B cell (primary cell): ENCODE data around the gene HTT. TPM values are rescaled to one million over a fixed set of nuclear protein-coding genes. Genes with fewer than 3 reads are reported as not detected.

Source experiments
- ATAC-seq: fragments of 200-7000 bp; cut with Tn5 transposase; one replicate; pipeline ENCODE4 v1.10.0; 2021; ENCODE audit warnings: low read depth, mild to moderate bottlenecking, moderate number of reproducible peaks, moderate library complexity
- CTCF ChIA-PET: fragments of 350-600 bp; sonication (Branson Sonifier 250); formaldehyde crosslinking; loops from one replicate; lab custom pipeline; 2021; ENCODE audit warnings: antibody characterized with exemption, inconsistent platforms; lab: Charles Lee
- POLR2A ChIA-PET: fragments of 350-600 bp; sonication (Branson Sonifier 250); formaldehyde crosslinking; loops from one replicate; lab custom pipeline; 2021; ENCODE audit warnings: antibody characterized with exemption; lab: Charles Lee
- DNase-seq: peaks from one replicate; pipeline ENCODE4 v3.0.0; 2013
- H2AFZ ChIP-seq: 2 replicates; pipeline ENCODE4 v1.6.1; 2012; ENCODE audit warnings: mild to moderate bottlenecking, low read depth, low read length; ENCODE audit not compliant: insufficient read depth, poor library complexity, severe bottlenecking
- H3K27ac ChIP-seq, 2 donors: 1 replicate in 1 of 2; 2 replicates in 1 of 2; pipeline ENCODE4 v1.5.1; 2012 to 2013; ENCODE audit warnings: low read length in 2 of 2, mild to moderate bottlenecking in 2 of 2, moderate library complexity in 1 of 2
- H3K27me3 ChIP-seq, 4 experiments: fragments of 200-600 bp in 1 of 4; sonication (generic) in 1 of 4; replicated peaks in 1 of 4; 1 replicate in 2 of 4; 2 replicates in 2 of 4; pipeline versions ENCODE4 v1.6.1 to v1.7.0; 2013 to 2016; ENCODE audit warnings: low read length in 3 of 4, mild to moderate bottlenecking in 2 of 4, mixed read lengths in 1 of 4, moderate library complexity in 1 of 4; ENCODE audit not compliant: insufficient read depth in 4 of 4, control insufficient read depth in 3 of 4; ENCODE audit errors: control extremely low read depth in 1 of 4
- H3K36me3 ChIP-seq, 2 experiments: replicated peaks in 1 of 2; 1 replicate in 1 of 2; 2 replicates in 1 of 2; pipeline versions ENCODE4 v1.6.1 to v1.7.1; 2013; ENCODE audit warnings: low read length in 1 of 2; ENCODE audit not compliant: insufficient read depth in 2 of 2, control insufficient read depth in 1 of 2; ENCODE audit errors: control extremely low read depth in 1 of 2, extremely low read depth in 1 of 2
- H3K4me1 ChIP-seq, 2 donors: fragments of 200-600 bp in 1 of 2; sonication (generic) in 1 of 2; 1 replicate in 1 of 2; 2 replicates in 1 of 2; pipeline versions ENCODE4 v1.5.1 to v1.6.1; 2013 to 2017; ENCODE audit warnings: low read length in 2 of 2; ENCODE audit not compliant: control insufficient read depth in 2 of 2, insufficient read depth in 2 of 2
- H3K4me2 ChIP-seq: replicated peaks from 2 replicates; pipeline ENCODE3; 2012; ENCODE audit warnings: mild to moderate bottlenecking, low read depth, low read length; ENCODE audit not compliant: poor library complexity, severe bottlenecking
- H3K4me3 ChIP-seq, 5 experiments: fragments of 200-600 bp in 1 of 5; sonication (generic) in 1 of 5; 1 replicate in 3 of 5; 2 replicates in 2 of 5; pipeline versions ENCODE4 v1.5.1 to v1.7.0; 2011 to 2016; ENCODE audit warnings: low read length in 4 of 5, mild to moderate bottlenecking in 4 of 5, low read depth in 2 of 5, control low read depth in 1 of 5, moderate library complexity in 1 of 5; ENCODE audit not compliant: insufficient read depth in 1 of 5; ENCODE audit errors: control extremely low read depth in 1 of 5, extremely low read depth in 1 of 5
- H3K79me2 ChIP-seq: fragments of 200-600 bp; sonication (generic); one replicate; pipeline ENCODE4 v1.6.0; 2016; ENCODE audit warnings: low read length; ENCODE audit not compliant: control insufficient read depth, insufficient read depth
- H3K9ac ChIP-seq: fragments of 200-600 bp; sonication (generic); 2 replicates; pipeline ENCODE4 v1.6.1; 2017; ENCODE audit warnings: mild to moderate bottlenecking, low read length, moderate library complexity
- H3K9me3 ChIP-seq, 3 donors: one replicate each; pipeline versions ENCODE4 v1.6.1 to v1.7.1; 2013; ENCODE audit warnings: low read length in 2 of 3; ENCODE audit not compliant: control insufficient read depth in 2 of 3, insufficient read depth in 1 of 3; ENCODE audit errors: control extremely low read depth in 1 of 3
- H4K20me1 ChIP-seq: 2 replicates; pipeline ENCODE4 v1.6.0; 2012; ENCODE audit warnings: mild to moderate bottlenecking, low read length; ENCODE audit not compliant: insufficient read depth, control insufficient read depth, poor library complexity, severe bottlenecking
- H3K27ac Mint-ChIP-seq: one replicate; pipeline ENCODE4 v1.8.0; 2021; ENCODE audit warnings: mixed read lengths
- H3K27me3 Mint-ChIP-seq: one replicate; pipeline ENCODE4 v1.8.0; 2021; ENCODE audit warnings: mixed read lengths
- H3K4me1 Mint-ChIP-seq: one replicate; pipeline ENCODE4 v1.8.0; 2021; ENCODE audit warnings: mixed read lengths
- H3K4me3 Mint-ChIP-seq: one replicate; pipeline ENCODE4 v1.8.0; 2021; ENCODE audit warnings: mixed read lengths
- H3K9me3 Mint-ChIP-seq: one replicate; pipeline ENCODE4 v1.8.0; 2022; ENCODE audit warnings: mixed read lengths; ENCODE audit not compliant: insufficient read depth
- EZH2 ChIP-seq: IDR thresholded peaks from 2 replicates; pipeline ENCODE4 v1.6.1; 2012; ENCODE audit warnings: borderline replicate concordance, low read depth, mild to moderate bottlenecking, moderate library complexity, low read length; ENCODE audit not compliant: insufficient read depth, poor library complexity, severe bottlenecking
- WGBS: methylation state at CpG from one replicate; pipeline ENCODE4 v1.1.5; 2013; ENCODE audit warnings: missing lambda C conversion rate; ENCODE audit not compliant: insufficient coverage; 5-methylcytosine and 5-hydroxymethylcytosine counted together
- intact Hi-C: fragments of 100-400 bp; cut with micrococcal nuclease; formaldehyde crosslinking; loops from one replicate; pipeline ENCODE4 v1.10.0; 2022
- polyA plus RNA-seq: library from polyadenylated mRNA; depleted of rRNA; stranded (reverse); fragments of >200 nt; gene quantifications from 2 replicates; pipeline ENCODE4 v1.2.3, GENCODE V29; 2012
- total RNA-seq, 2 donors: library from RNA; stranded (reverse); fragments of 120-200 nt in 1 of 2; gene quantifications; 1 replicate in 1 of 2; 2 replicates in 1 of 2; pipeline versions ENCODE4 v1.2.3 to v1.2.4, GENCODE V29; 2013 to 2022
- TF ChIP-seq, protein P1 (sequence below): fragments of 200-600 bp; IDR thresholded peaks from one replicate; pipeline ENCODE4 v1.8.0; 2022; ENCODE audit warnings: antibody characterized with exemption, mild to moderate bottlenecking

HTT gene
- total and polyA plus RNA-seq, 2 donors (not counting 1 experiment from before 2014, with no cell fraction given) = 52.8 to 195 TPM

DNA sequence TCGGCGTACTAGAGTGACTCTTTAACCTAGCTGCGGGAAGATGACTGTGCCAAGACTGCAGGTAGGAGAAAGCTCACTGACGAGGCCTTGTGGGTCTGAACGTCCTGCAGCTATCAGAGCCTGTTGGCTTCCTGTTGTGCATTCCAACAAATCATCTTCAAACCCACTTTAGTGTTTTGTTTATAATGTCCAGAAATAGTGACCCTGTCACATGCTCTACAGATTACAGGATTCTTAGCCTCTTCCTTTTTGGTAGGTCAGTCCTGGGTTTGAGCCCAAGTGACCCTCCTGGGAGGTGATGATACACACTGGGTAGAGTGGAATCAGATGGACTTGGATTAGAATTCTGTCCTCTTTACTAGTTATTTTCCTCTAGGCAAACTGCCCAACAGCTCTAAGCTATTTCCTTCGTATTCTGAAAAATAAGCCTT is 33.2 kb downstream of the HTT start:
- Mint-ChIP-seq H3K4me1 (peaks cover 8% of the 10 kb centered on the region), H3K27ac (no peak overlapping the region), H3K27me3 (no peaks in the 10 kb centered on the region), H3K4me3 (no peak overlapping the region), H3K9me3 (no peaks in the 10 kb centered on the region)
- H3K27me3 ChIP-seq = no peaks in the 10 kb centered on the region
- 100% methylated on average over 3 of the region's 6 CpGs for WGBS
- peaks cover 0 to 6% of the 10 kb centered on the region in 2 donors for H3K4me1 ChIP-seq
- no peak overlapping the region for H3K9ac ChIP-seq
- no peak overlapping the region for H3K27ac ChIP-seq
- peaks cover 30% of the 10 kb centered on the region for H3K79me2 ChIP-seq
- no peak overlapping the region for H3K4me3 ChIP-seq
- H3K36me3 ChIP-seq = peaks cover 0 to 69% of the 10 kb centered on the region in 2 experiments
- no peak for ATAC-seq
- H2AFZ ChIP-seq = no peak overlapping the region
- intact Hi-C loops = loop anchor here (2.0 kb wide), 1 partner anchor 29 kb away; no protein-coding TSS in a partner anchor
- CTCF ChIA-PET = interaction anchor here (0.8 to 4.0 kb wide), 16 partner anchors 10 to 834 kb away, joined by 3 to 29 read pairs (median 4); no protein-coding TSS in a partner anchor
- no peak for TF ChIP-seq EZH2
- TF ChIP-seq, protein P1, sequence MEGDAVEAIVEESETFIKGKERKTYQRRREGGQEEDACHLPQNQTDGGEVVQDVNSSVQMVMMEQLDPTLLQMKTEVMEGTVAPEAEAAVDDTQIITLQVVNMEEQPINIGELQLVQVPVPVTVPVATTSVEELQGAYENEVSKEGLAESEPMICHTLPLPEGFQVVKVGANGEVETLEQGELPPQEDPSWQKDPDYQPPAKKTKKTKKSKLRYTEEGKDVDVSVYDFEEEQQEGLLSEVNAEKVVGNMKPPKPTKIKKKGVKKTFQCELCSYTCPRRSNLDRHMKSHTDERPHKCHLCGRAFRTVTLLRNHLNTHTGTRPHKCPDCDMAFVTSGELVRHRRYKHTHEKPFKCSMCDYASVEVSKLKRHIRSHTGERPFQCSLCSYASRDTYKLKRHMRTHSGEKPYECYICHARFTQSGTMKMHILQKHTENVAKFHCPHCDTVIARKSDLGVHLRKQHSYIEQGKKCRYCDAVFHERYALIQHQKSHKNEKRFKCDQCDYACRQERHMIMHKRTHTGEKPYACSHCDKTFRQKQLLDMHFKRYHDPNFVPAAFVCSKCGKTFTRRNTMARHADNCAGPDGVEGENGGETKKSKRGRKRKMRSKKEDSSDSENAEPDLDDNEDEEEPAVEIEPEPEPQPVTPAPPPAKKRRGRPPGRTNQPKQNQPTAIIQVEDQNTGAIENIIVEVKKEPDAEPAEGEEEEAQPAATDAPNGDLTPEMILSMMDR = no peak
- POLR2A ChIA-PET = no interaction called here
- H3K4me2 ChIP-seq = no peak overlapping the region
- H3K9me3 ChIP-seq = no peaks in the 10 kb centered on the region
- no peak for DNase-seq
- peaks cover 11% of the 10 kb centered on the region for H4K20me1 ChIP-seq

DNA sequence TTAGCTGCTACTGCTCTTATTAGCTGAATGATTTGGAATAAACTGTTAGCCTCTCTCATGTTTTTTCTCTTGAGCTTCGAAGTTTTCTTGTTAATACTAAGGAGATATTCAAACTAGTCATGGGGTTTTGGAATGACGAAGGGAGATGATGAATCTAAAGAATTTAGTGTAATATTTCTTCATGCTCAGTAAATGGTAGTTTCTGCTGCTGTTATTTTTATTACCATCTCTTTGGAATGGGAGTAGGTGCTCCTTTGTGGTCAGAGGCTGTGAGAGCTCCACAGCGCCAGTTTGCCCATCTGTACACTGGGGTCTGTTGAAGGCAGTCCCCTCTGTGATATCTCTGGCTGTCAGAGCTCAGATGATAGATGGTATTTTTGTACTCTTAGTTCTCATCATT is 33.7 kb downstream of the HTT start:
- no peaks in the 10 kb centered on the region for H3K27me3 ChIP-seq
- peaks cover 31% of the 10 kb centered on the region for H3K79me2 ChIP-seq
- Mint-ChIP-seq H3K4me1 (peaks cover 8% of the 10 kb centered on the region), H3K4me3 (no peak overlapping the region), H3K27ac (no peak overlapping the region), H3K27me3 (no peaks in the 10 kb centered on the region), H3K9me3 (no peaks in the 10 kb centered on the region)
- CTCF ChIA-PET = interaction anchor here (0.8 to 4.0 kb wide), 11 partner anchors 12 to 834 kb away, joined by 3 to 29 read pairs (median 4); no protein-coding TSS in a partner anchor
- no peak overlapping the region for H3K9ac ChIP-seq
- H3K36me3 ChIP-seq = peaks cover 0 to 72% of the 10 kb centered on the region in 2 experiments
- POLR2A ChIA-PET = no interaction called here
- WGBS = 100% methylated on average over 1 of the region's 3 CpGs
- no peaks in the 10 kb centered on the region for H3K9me3 ChIP-seq
- DNase-seq (no peak), ATAC-seq (no peak)
- intact Hi-C loops = no loop called here
- no peak overlapping the region for H2AFZ ChIP-seq
- H3K4me1 ChIP-seq = peaks cover 0 to 6% of the 10 kb centered on the region in 2 donors
- H3K27ac ChIP-seq = no peak overlapping the region
- peaks cover 14% of the 10 kb centered on the region for H4K20me1 ChIP-seq
- no peak overlapping the region for H3K4me2 ChIP-seq
- H3K4me3 ChIP-seq = no peak overlapping the region
- TF ChIP-seq, protein P1 = no peak
- no peak for TF ChIP-seq EZH2
